H7 (cell line): ENCODE data around the gene ETNK1. TPM values are rescaled to one million over a fixed set of nuclear protein-coding genes. Genes with fewer than 3 reads are reported as not detected.

Experiments used
- DNase-seq: peaks from one replicate; pipeline ENCODE4 v3.0.0; 2012
- H3K27me3 ChIP-seq: 2 replicates; pipeline ENCODE4 v1.6.0; 2011; ENCODE audit warnings: mild to moderate bottlenecking, low read length; ENCODE audit not compliant: control insufficient read depth, insufficient read depth
- H3K36me3 ChIP-seq: replicated peaks from 2 replicates; pipeline ENCODE4 v1.5.1; 2011; ENCODE audit warnings: low read length; ENCODE audit not compliant: control insufficient read depth, insufficient read depth
- H3K4me3 ChIP-seq: 2 replicates; pipeline ENCODE4 v1.5.1; 2011; ENCODE audit warnings: low read depth, mild to moderate bottlenecking, control low read depth, low read length, moderate library complexity; ENCODE audit not compliant: insufficient read depth
- total RNA-seq: library from RNA; depleted of rRNA; stranded (reverse); fragments of >200 nt; shearing (Covaris generic); gene quantifications from 2 replicates; pipeline ENCODE4 v1.2.3, GENCODE V29; 2014

The ETNK1 gene
- total RNA-seq, 1 experiment from 2014 or later, result 54.2 TPM

- no peaks in the 10 kb centered on the region for H3K27me3 ChIP-seq
- no peak overlapping the region for H3K4me3 ChIP-seq
- H3K36me3 ChIP-seq, result no peaks in the 10 kb centered on the region
- DNase-seq, result no peak
Measured at GRCh38 chr12:22615963-22616501, 8.9 kb upstream of the ETNK1 start.

GRCh38 chr12:22617630-22618029 lies 7.3 kb upstream of the ETNK1 start:
- no peaks in the 10 kb centered on the region for H3K27me3 ChIP-seq
- DNase-seq, result no peak
- no peak overlapping the region for H3K4me3 ChIP-seq
- H3K36me3 ChIP-seq, result no peaks in the 10 kb centered on the region

GRCh38 chr12:22624548-22624869 lies 462 bp upstream of the ETNK1 start:
- Histone ChIP-seq H3K4me3 (peak overlapping the region; percentile 85), H3K27me3 (no peaks in the 10 kb centered on the region), H3K36me3 (no peaks in the 10 kb centered on the region)
- no peak for DNase-seq

DNA sequence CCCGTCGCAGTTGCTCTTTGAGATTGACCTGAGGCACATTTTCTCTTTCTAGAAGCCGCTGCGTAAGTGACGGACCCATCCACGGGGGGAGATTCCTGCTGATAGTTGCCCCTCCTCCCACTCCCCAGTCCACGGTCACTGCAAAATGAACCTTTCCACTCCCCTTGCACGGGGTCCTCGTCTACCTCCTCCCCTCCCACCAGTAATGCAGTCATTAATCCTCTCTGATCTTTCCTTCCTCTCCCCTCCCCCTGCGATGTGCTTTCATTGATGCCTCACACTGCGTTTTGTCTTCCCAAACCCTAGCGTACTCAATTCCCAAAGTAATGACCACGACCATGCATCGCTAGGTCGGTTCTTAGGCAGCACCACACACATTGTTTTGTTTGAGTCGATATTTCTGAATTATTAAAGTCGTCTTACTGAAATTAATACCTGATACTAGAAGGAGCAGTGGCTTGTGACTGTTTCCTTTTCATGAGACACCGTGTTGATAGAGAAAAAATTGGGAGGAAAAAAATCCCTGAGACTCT lies 857 bp downstream of the ETNK1 start:
- H3K4me3 ChIP-seq, result peak overlapping the region; percentile 85
- H3K36me3 ChIP-seq, result no peaks in the 10 kb centered on the region
- DNase-seq, result peak; percentile 44
- H3K27me3 ChIP-seq, result no peaks in the 10 kb centered on the region

- peak; percentile 4 for DNase-seq
- Histone ChIP-seq H3K36me3 (no peaks in the 10 kb centered on the region), H3K4me3 (peak overlapping the region; percentile 85), H3K27me3 (no peaks in the 10 kb centered on the region)
Measured at GRCh38 chr12:22626406-22626805, 1.4 kb downstream of the ETNK1 start.

DNA sequence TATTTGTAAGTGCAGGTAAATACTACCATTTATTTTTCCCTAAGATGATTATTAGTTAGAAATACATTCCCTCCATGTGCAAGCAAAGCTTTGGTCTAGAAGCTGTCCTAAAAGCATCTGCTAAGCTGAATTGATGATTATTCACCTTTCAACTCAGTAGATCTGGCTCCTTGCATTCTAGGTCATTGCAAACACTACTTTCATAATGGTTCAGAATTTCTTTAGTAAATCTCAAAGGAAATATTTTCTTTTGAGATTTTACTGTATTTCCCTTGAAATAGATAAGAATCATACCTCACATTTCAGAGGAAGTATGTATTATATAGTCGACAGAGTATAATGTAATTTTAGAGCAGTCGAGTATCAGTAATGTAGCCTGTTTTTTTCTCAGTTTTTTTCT lies 2.4 kb downstream of the ETNK1 start:
- Histone ChIP-seq H3K27me3 (no peaks in the 10 kb centered on the region), H3K4me3 (no peak overlapping the region), H3K36me3 (no peaks in the 10 kb centered on the region)
- DNase-seq, result no peak

DNA sequence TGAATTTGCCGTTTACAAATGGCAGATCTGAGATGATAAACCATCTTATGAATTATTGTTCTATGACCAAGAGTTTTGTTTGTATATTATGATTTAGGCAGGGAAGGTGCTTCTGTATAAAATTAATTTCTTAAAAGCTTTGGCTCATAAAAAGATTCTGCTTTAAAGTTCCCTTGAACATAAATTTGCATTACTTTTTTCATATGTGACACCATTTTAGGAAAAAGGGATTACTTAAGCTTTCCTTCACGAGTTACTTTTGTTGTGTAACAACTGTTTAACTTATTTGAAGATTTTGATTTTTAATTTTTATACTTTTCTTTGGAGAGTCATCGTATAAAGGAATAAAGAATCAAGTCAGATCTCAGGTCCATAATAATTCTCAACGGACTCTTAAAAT lies 3.3 kb downstream of the ETNK1 start:
- no peaks in the 10 kb centered on the region for H3K27me3 ChIP-seq
- DNase-seq, result no peak
- H3K4me3 ChIP-seq, result no peak overlapping the region
- no peaks in the 10 kb centered on the region for H3K36me3 ChIP-seq

- DNase-seq, result no peak
- H3K27me3 ChIP-seq, result no peaks in the 10 kb centered on the region
- H3K36me3 ChIP-seq, result no peaks in the 10 kb centered on the region
- no peak overlapping the region for H3K4me3 ChIP-seq
Measured at GRCh38 chr12:22631863-22632463, 7.0 kb downstream of the ETNK1 start.

GRCh38 chr12:22634883-22635282 lies 9.9 kb downstream of the ETNK1 start:
- H3K27me3 ChIP-seq, result no peaks in the 10 kb centered on the region
- no peak for DNase-seq
- H3K4me3 ChIP-seq, result no peak overlapping the region
- H3K36me3 ChIP-seq, result no peaks in the 10 kb centered on the region

DNA sequence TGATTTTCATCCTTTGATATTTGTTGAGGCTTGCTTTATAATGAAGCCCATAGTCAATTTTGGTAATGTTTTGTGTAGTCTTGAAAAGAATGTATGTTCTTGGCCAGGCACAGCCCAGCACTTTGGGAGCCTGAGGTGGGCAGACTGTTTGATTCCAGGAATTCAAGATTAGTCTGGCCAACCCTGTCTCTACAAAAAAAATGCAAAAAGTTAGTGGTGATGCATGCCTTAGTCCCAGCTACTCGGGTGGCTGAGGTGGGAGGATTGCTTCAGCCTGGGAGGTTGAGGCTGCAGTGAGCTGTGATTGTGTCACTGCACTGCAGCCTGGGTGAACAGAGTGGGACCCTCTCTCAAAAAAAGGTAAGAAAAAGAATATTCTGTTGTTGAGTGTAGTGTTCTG lies 10.8 kb downstream of the ETNK1 start:
- H3K27me3 ChIP-seq, result no peaks in the 10 kb centered on the region
- no peaks in the 10 kb centered on the region for H3K36me3 ChIP-seq
- DNase-seq, result no peak
- H3K4me3 ChIP-seq, result no peak overlapping the region

- no peak for DNase-seq
- Histone ChIP-seq H3K27me3 (no peaks in the 10 kb centered on the region), H3K4me3 (no peak overlapping the region), H3K36me3 (no peaks in the 10 kb centered on the region)
Measured at GRCh38 chr12:22640851-22641250, 15.9 kb downstream of the ETNK1 start.

- Histone ChIP-seq H3K27me3 (no peaks in the 10 kb centered on the region), H3K36me3 (no peaks in the 10 kb centered on the region), H3K4me3 (no peak overlapping the region)
- DNase-seq, result no peak
Measured at GRCh38 chr12:22641353-22642053, 16.5 kb downstream of the ETNK1 start.

GRCh38 chr12:22648668-22649067 lies 23.7 kb downstream of the ETNK1 start:
- no peak overlapping the region for H3K4me3 ChIP-seq
- H3K36me3 ChIP-seq, result no peaks in the 10 kb centered on the region
- no peak for DNase-seq
- H3K27me3 ChIP-seq, result no peaks in the 10 kb centered on the region

DNA sequence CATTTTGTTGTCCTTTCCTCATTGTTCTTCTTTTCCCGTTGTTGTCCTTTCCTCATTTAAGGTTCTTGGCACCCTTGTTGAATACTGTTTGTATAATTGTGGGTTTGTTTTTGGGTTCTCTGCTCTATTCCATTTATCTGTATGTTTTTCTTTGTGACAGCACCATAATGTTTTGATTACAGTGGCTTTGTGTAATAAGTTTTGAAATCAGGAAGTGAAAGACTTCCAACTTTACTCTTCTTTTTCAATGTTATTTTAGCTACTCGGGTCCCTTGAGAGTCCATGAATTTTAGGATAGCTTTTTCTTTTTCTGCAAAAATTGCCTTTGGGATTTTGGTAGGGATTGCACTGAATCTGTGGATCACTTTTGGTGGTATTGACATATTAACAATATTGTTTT lies 28.1 kb downstream of the ETNK1 start:
- H3K4me3 ChIP-seq, result no peak overlapping the region
- no peaks in the 10 kb centered on the region for H3K27me3 ChIP-seq
- no peaks in the 10 kb centered on the region for H3K36me3 ChIP-seq
- no peak for DNase-seq

DNA sequence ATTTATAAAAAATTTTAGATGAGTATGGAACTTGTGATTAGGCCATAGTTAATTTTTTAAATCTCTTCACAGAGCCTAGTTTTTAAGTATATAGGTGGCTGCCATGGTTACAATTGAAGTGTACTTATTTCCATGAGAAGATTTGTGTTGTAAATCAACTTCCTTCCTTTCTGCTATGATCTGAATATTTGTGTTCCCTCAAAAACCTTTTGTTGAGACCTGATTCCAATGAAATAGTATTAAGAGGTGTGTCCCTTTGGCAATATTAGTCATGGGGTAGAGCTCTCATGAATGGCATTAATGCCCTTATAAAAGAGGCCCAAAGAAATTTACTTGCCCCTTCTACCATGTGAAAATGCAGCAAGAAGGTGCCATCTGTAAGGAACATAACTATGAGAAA lies 28.8 kb downstream of the ETNK1 start:
- Histone ChIP-seq H3K36me3 (no peaks in the 10 kb centered on the region), H3K27me3 (no peaks in the 10 kb centered on the region), H3K4me3 (no peak overlapping the region)
- DNase-seq, result no peak
